ENCODE measurements around the gene VAX1. TPM values are rescaled to one million over a fixed set of nuclear protein-coding genes. Genes with fewer than 3 reads are reported as not detected.

Gene VAX1
- polyA plus RNA-seq, 1 experiment: 0.23 TPM

- no peaks in the 10 kb centered on the region for H3K36me3 ChIP-seq (ENCODE audit: control insufficient read depth, insufficient read depth, low read length)
- H3K27me3 ChIP-seq (ENCODE audit: control insufficient read depth, insufficient read depth, low read length): peaks cover 16% of the 10 kb centered on the region
- POLR2A ChIA-PET: no interaction called here
- CTCF ChIA-PET: interaction anchor here (0.7 to 1.5 kb wide), 3 partner anchors 31 to 664 kb away, joined by 4 to 7 read pairs (median 5); no protein-coding TSS in a partner anchor
- DNase-seq (ENCODE audit: low read depth): no peak
- no peak overlapping the region for H3K4me3 ChIP-seq (ENCODE audit: low read depth, low read length)
- TF ChIP-seq CTCF (IDR thresholded peaks at IDR 0.05; ENCODE audit: insufficient read depth, low read depth, low read length): no peak
These were observed 3.6 kb downstream of the VAX1 start for GRCh38 chr10:117134306-117135025.

- POLR2A ChIA-PET: no interaction called here
- DNase-seq (ENCODE audit: low read depth): no peak
- TF ChIP-seq CTCF (IDR thresholded peaks at IDR 0.05; ENCODE audit: insufficient read depth, low read depth, low read length): no peak
- CTCF ChIA-PET: interaction anchor here (0.7 to 1.5 kb wide), 2 partner anchors 31 to 664 kb away, joined by 5 to 7 read pairs; no protein-coding TSS in a partner anchor
- no peak overlapping the region for H3K4me3 ChIP-seq (ENCODE audit: low read depth, low read length)
- no peaks in the 10 kb centered on the region for H3K36me3 ChIP-seq (ENCODE audit: control insufficient read depth, insufficient read depth, low read length)
- peaks cover 13% of the 10 kb centered on the region for H3K27me3 ChIP-seq (ENCODE audit: control insufficient read depth, insufficient read depth, low read length)
These were observed 4.1 kb downstream of the VAX1 start for GRCh38 chr10:117134056-117134305.

GRCh38 chr10:117133273-117134055, 4.6 kb downstream of the VAX1 start:
- POLR2A ChIA-PET: no interaction called here
- no peak for DNase-seq (ENCODE audit: low read depth)
- no peaks in the 10 kb centered on the region for H3K36me3 ChIP-seq (ENCODE audit: control insufficient read depth, insufficient read depth, low read length)
- H3K27me3 ChIP-seq (ENCODE audit: control insufficient read depth, insufficient read depth, low read length): peaks cover 9% of the 10 kb centered on the region
- H3K4me3 ChIP-seq (ENCODE audit: low read depth, low read length): no peak overlapping the region
- TF ChIP-seq CTCF (IDR thresholded peaks at IDR 0.05; ENCODE audit: insufficient read depth, low read depth, low read length): no peak
- CTCF ChIA-PET: interaction anchor here (0.7 to 1.5 kb wide), 2 partner anchors 32 to 663 kb away, joined by 5 to 7 read pairs; no protein-coding TSS in a partner anchor

GRCh38 chr10:117132751-117133231, 5.3 kb downstream of the VAX1 start:
- ChIA-PET POLR2A (no interaction called here), CTCF (no interaction called here)
- Histone ChIP-seq H3K27me3 (ENCODE audit: control insufficient read depth, insufficient read depth, low read length) (peaks cover 4% of the 10 kb centered on the region), H3K4me3 (ENCODE audit: low read depth, low read length) (no peak overlapping the region), H3K36me3 (ENCODE audit: control insufficient read depth, insufficient read depth, low read length) (no peaks in the 10 kb centered on the region)
- DNase-seq (ENCODE audit: low read depth): no peak
- no peak for TF ChIP-seq CTCF (IDR thresholded peaks at IDR 0.05; ENCODE audit: insufficient read depth, low read depth, low read length)
